BJ (cell line): ENCODE measurements around the gene MOBP. TPM values are rescaled to one million over a fixed set of nuclear protein-coding genes. Genes with fewer than 3 reads are reported as not detected.

Source experiments
- CTCF ChIA-PET: fragments of 350-600 bp; formaldehyde crosslinking; extraction: SDS; loops from one replicate; lab custom pipeline; 2021; ENCODE audit warnings: antibody characterized with exemption, inconsistent platforms; lab: Yijun Ruan, JAX
- POLR2A ChIA-PET: fragments of 300-600 bp; sonication (Branson Sonifier 250); formaldehyde crosslinking; extraction: SDS; loops from one replicate; lab custom pipeline; 2021; ENCODE audit warnings: antibody characterized with exemption; lab: Charles Lee
- DNase-seq: peaks from one replicate; pipeline ENCODE4 v3.0.0-alpha.2; 2011; ENCODE audit warnings: low read depth
- H3K27me3 ChIP-seq: 2 replicates; pipeline ENCODE4 v1.6.0; 2011; ENCODE audit warnings: low read length; ENCODE audit not compliant: control insufficient read depth, insufficient read depth
- H3K36me3 ChIP-seq: 2 replicates; pipeline ENCODE4 v1.5.1; 2011; ENCODE audit warnings: low read length; ENCODE audit not compliant: control insufficient read depth, insufficient read depth
- H3K4me3 ChIP-seq: 2 replicates; pipeline ENCODE4 v1.5.1; 2011; ENCODE audit warnings: low read depth, mild to moderate bottlenecking, control low read depth, low read length
- polyA plus RNA-seq: library from polyadenylated mRNA; depleted of rRNA; stranded (reverse); fragments of >200 nt; gene quantifications from 2 replicates; pipeline ENCODE4 v1.2.3, GENCODE V29; 2011
- TF ChIP-seq, protein P1 (sequence below): IDR thresholded peaks from 2 replicates; pipeline ENCODE4 v1.5.1; 2011; ENCODE audit warnings: low read depth, mild to moderate bottlenecking, control low read depth, inconsistent platforms, low read length, moderate library complexity; ENCODE audit not compliant: insufficient read depth

MOBP gene
- polyA plus RNA-seq, 1 experiment = not detected

DNA sequence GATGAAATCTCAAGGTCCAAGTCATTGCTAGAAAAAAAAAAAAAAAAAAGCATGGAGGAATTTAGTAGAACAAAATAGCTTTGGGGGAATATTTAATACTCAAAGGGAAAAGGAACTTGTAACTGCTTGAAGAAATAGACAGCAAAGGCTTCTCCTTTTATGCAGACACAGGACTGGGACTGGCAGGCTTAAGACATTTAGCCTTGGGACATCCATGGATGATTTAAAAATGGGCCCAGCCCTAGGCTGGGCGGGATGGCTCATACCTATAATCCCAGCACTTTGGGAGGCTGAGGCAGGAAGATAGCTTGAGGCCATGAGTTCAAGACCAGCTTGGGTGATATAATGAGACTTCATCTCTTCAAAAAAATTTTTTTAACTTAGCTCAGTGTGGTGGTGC is 41.2 kb upstream of the MOBP start:
- no peaks in the 10 kb centered on the region for H3K27me3 ChIP-seq
- no peaks in the 10 kb centered on the region for H3K36me3 ChIP-seq
- TF ChIP-seq, protein P1, sequence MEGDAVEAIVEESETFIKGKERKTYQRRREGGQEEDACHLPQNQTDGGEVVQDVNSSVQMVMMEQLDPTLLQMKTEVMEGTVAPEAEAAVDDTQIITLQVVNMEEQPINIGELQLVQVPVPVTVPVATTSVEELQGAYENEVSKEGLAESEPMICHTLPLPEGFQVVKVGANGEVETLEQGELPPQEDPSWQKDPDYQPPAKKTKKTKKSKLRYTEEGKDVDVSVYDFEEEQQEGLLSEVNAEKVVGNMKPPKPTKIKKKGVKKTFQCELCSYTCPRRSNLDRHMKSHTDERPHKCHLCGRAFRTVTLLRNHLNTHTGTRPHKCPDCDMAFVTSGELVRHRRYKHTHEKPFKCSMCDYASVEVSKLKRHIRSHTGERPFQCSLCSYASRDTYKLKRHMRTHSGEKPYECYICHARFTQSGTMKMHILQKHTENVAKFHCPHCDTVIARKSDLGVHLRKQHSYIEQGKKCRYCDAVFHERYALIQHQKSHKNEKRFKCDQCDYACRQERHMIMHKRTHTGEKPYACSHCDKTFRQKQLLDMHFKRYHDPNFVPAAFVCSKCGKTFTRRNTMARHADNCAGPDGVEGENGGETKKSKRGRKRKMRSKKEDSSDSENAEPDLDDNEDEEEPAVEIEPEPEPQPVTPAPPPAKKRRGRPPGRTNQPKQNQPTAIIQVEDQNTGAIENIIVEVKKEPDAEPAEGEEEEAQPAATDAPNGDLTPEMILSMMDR = no peak
- ChIA-PET CTCF (interaction anchor here (0.6 to 1.5 kb wide), 4 partner anchors 9 to 363 kb away, joined by 3 to 6 read pairs (median 4); no protein-coding TSS in a partner anchor), POLR2A (no interaction called here)
- DNase-seq = no peak
- no peak overlapping the region for H3K4me3 ChIP-seq

DNA sequence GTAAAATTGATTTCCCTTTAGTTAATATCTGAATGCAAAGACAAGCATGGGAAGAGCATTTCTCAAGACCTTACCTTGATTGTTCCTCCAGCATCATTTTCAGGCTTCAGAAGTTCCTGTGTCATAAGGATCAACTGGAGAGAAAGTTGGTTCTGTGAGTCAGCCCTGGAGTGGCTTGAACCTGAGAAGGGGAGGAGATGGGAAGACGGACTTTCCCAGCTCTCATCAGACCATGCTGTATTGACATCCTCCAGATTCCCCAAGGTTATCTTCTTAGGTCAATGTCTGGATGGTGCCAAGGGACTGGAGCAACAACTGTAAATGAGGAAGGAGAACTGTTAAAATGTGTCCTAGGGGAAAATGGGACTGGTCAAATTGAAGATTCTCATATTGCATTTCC is 40.0 kb upstream of the MOBP start:
- POLR2A ChIA-PET = no interaction called here
- TF ChIP-seq, protein P1 = no peak
- Histone ChIP-seq H3K27me3 (no peaks in the 10 kb centered on the region), H3K4me3 (no peak overlapping the region), H3K36me3 (no peaks in the 10 kb centered on the region)
- CTCF ChIA-PET = interaction anchor here (0.9 to 1.5 kb wide), 5 partner anchors 10 to 71 kb away, joined by 3 to 6 read pairs (median 4); no protein-coding TSS in a partner anchor
- no peak for DNase-seq

DNA sequence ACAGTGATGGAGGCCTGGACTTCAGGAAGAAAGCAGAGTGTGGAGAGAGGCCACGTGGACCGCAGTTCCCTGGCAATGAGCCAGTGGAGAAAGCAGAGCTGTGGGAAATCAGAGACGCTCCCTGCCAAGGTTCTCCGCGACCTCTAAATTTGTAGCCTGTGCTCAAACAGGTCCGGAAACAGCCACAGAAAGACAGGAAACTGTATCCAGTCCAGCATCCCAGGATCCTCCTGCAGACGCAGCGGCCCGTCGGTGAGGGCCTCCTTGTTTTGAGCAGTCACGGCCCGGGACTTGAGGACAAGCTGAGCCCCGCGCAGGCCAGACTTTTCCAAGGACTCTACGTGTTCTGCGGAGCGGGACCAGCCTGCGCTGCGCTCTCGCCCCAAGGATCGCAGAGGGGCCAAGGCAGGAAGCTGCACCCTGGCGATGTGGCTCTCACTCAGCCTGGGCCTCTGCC is 38.7 kb upstream of the MOBP start:
- CTCF ChIA-PET = no interaction called here
- no peak for DNase-seq
- H3K36me3 ChIP-seq = no peaks in the 10 kb centered on the region
- TF ChIP-seq, protein P1 = no peak
- POLR2A ChIA-PET = no interaction called here
- no peak overlapping the region for H3K4me3 ChIP-seq
- no peaks in the 10 kb centered on the region for H3K27me3 ChIP-seq

DNA sequence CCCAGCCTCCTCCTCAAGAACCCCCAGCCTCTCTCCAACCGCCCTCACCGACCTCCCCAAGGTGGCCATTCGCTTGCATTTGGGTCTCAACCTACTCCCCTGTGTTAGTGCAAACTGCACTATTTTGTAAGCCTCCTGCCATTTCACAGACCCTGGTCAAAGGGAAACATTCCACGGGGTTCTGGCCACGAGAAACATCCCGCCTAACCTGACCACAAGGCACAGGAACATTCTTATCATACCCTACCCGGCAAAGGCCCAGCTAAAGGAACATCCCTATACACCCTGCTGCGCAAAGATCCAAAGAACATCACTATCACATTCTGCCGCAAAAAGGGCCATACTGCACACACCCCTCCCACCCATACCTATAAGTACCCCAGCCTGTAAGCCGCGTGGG is 38.0 kb upstream of the MOBP start:
- TF ChIP-seq, protein P1 = no peak
- ChIA-PET POLR2A (no interaction called here), CTCF (no interaction called here)
- no peaks in the 10 kb centered on the region for H3K36me3 ChIP-seq
- H3K4me3 ChIP-seq = no peak overlapping the region
- no peaks in the 10 kb centered on the region for H3K27me3 ChIP-seq
- DNase-seq = no peak

DNA sequence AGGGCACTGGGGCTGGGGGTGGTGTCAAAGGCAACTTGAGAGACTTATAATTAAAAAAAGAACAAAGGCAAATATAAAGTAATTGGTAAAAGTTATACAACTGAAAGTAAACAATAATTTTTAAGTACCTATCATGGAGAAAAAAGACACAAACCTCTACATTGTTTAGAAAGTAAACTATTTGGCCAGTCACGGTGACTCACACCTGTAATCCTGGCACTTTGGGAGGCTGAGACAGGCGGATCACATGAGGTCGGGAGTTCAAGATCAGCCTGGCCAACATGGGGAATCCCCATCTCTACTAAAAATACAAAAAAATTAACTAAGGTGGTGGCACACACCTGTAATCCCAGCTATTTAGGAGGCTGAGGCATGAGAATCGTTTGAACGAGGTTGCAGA is 35.1 kb upstream of the MOBP start:
- no peak overlapping the region for H3K4me3 ChIP-seq
- TF ChIP-seq, protein P1 = no peak
- no peaks in the 10 kb centered on the region for H3K27me3 ChIP-seq
- CTCF ChIA-PET = interaction anchor here (1.2 kb wide), 1 partner anchor 19 kb away, joined by 3 read pairs; no protein-coding TSS in a partner anchor
- POLR2A ChIA-PET = no interaction called here
- no peaks in the 10 kb centered on the region for H3K36me3 ChIP-seq
- DNase-seq = no peak
